GM19025 (cell line): ENCODE results near the gene CCDC33.

ENCODE experiments used
- ATAC-seq: cut with Tn5 transposase; IDR thresholded peaks from one replicate; pipeline ENCODE4 v1.9.1; 2021; ENCODE audit warnings: mild to moderate bottlenecking, low read depth, moderate library complexity; ENCODE audit not compliant: unreplicated experiment

CCDC33 gene

GRCh38 chr15:74227968-74228722, 8.0 kb upstream of the CCDC33 start:
- no peak for ATAC-seq

GRCh38 chr15:74228723-74229081, 7.4 kb upstream of the CCDC33 start:
- no peak for ATAC-seq

GRCh38 chr15:74229686-74230085, 6.4 kb upstream of the CCDC33 start:
- ATAC-seq = no peak

- no peak for ATAC-seq
Measured at GRCh38 chr15:74231475-74231874, 4.7 kb upstream of the CCDC33 start.

- no peak for ATAC-seq
Measured at GRCh38 chr15:74233373-74233772, 2.8 kb upstream of the CCDC33 start.

GRCh38 chr15:74233851-74234597, 2.1 kb upstream of the CCDC33 start:
- no peak for ATAC-seq

- no peak for ATAC-seq
Measured at GRCh38 chr15:74234598-74234875, 1.6 kb upstream of the CCDC33 start.

GRCh38 chr15:74239051-74239705, 3.1 kb downstream of the CCDC33 start:
- no peak for ATAC-seq

GRCh38 chr15:74240002-74240568, 4.0 kb downstream of the CCDC33 start:
- no peak for ATAC-seq

GRCh38 chr15:74240897-74241614, 4.9 kb downstream of the CCDC33 start:
- no peak for ATAC-seq

- no peak for ATAC-seq
Measured at GRCh38 chr15:74242441-74243185, 6.5 kb downstream of the CCDC33 start.

GRCh38 chr15:74243431-74243830, 7.3 kb downstream of the CCDC33 start:
- no peak for ATAC-seq

- no peak for ATAC-seq
Measured at GRCh38 chr15:74244822-74245341, 8.8 kb downstream of the CCDC33 start.

GRCh38 chr15:74245342-74245931, 9.3 kb downstream of the CCDC33 start:
- no peak for ATAC-seq

- ATAC-seq = no peak
Measured at GRCh38 chr15:74250266-74250665, 14.1 kb downstream of the CCDC33 start.

GRCh38 chr15:74251131-74251811, 15.1 kb downstream of the CCDC33 start:
- no peak for ATAC-seq

- no peak for ATAC-seq
Measured at GRCh38 chr15:74252291-74252690, 16.2 kb downstream of the CCDC33 start.

GRCh38 chr15:74252721-74253120, 16.6 kb downstream of the CCDC33 start:
- no peak for ATAC-seq
